Measurements from ENCODE around the gene ERF. TPM values are rescaled to one million over a fixed set of nuclear protein-coding genes. Genes with fewer than 3 reads are reported as not detected.

The ERF gene
- total RNA-seq, 1 donor from 2014 or later, result 109 TPM

GRCh38 chr19:42297039-42297438 is 42.1 kb upstream of the ERF start:
- TF ChIP-seq CTCF (IDR thresholded peaks at IDR 0.05; ENCODE audit: unreplicated experiment), result no peak
- H3K27me3 Mint-ChIP-seq (ENCODE audit: unreplicated experiment), result peaks cover 3% of the 10 kb centered on the region
- no peak overlapping the region for H3K27ac Mint-ChIP-seq (ENCODE audit: unreplicated experiment)
- H3K9me3 Mint-ChIP-seq (ENCODE audit: unreplicated experiment), result no peaks in the 10 kb centered on the region
- no peak for DNase-seq (ENCODE audit: low spot score)
- H3K36me3 Mint-ChIP-seq (ENCODE audit: low read depth, unreplicated experiment), result peaks cover 11% of the 10 kb centered on the region
- no peak overlapping the region for H3K4me3 Mint-ChIP-seq (ENCODE audit: unreplicated experiment)
- H3K4me1 Mint-ChIP-seq (ENCODE audit: unreplicated experiment), result peaks cover 7% of the 10 kb centered on the region

- no peak overlapping the region for H3K27ac Mint-ChIP-seq (ENCODE audit: unreplicated experiment)
- H3K36me3 Mint-ChIP-seq (ENCODE audit: low read depth, unreplicated experiment), result peaks cover 17% of the 10 kb centered on the region
- peak; percentile 93 for DNase-seq (ENCODE audit: low spot score)
- no peak overlapping the region for H3K4me3 Mint-ChIP-seq (ENCODE audit: unreplicated experiment)
- TF ChIP-seq CTCF (IDR thresholded peaks at IDR 0.05; ENCODE audit: unreplicated experiment), result peak; percentile 82
- peaks cover under 1% of the 10 kb centered on the region for H3K4me1 Mint-ChIP-seq (ENCODE audit: unreplicated experiment)
- peaks cover 12% of the 10 kb centered on the region for H3K27me3 Mint-ChIP-seq (ENCODE audit: unreplicated experiment)
- H3K9me3 Mint-ChIP-seq (ENCODE audit: unreplicated experiment), result no peaks in the 10 kb centered on the region
Observed at GRCh38 chr19:42295831-42296525, 41.0 kb upstream of the ERF start.

GRCh38 chr19:42295342-42295741 is 40.4 kb upstream of the ERF start:
- Mint-ChIP-seq H3K27me3 (ENCODE audit: unreplicated experiment) (peaks cover 12% of the 10 kb centered on the region), H3K4me3 (ENCODE audit: unreplicated experiment) (no peak overlapping the region), H3K4me1 (ENCODE audit: unreplicated experiment) (no peaks in the 10 kb centered on the region), H3K9me3 (ENCODE audit: unreplicated experiment) (no peaks in the 10 kb centered on the region), H3K36me3 (ENCODE audit: low read depth, unreplicated experiment) (peaks cover 17% of the 10 kb centered on the region), H3K27ac (ENCODE audit: unreplicated experiment) (no peak overlapping the region)
- TF ChIP-seq CTCF (IDR thresholded peaks at IDR 0.05; ENCODE audit: unreplicated experiment), result no peak
- no peak for DNase-seq (ENCODE audit: low spot score)

- no peak for TF ChIP-seq CTCF (IDR thresholded peaks at IDR 0.05; ENCODE audit: unreplicated experiment)
- H3K9me3 Mint-ChIP-seq (ENCODE audit: unreplicated experiment), result no peaks in the 10 kb centered on the region
- H3K27me3 Mint-ChIP-seq (ENCODE audit: unreplicated experiment), result peaks cover 12% of the 10 kb centered on the region
- H3K36me3 Mint-ChIP-seq (ENCODE audit: low read depth, unreplicated experiment), result peaks cover 11% of the 10 kb centered on the region
- no peak overlapping the region for H3K27ac Mint-ChIP-seq (ENCODE audit: unreplicated experiment)
- no peak overlapping the region for H3K4me3 Mint-ChIP-seq (ENCODE audit: unreplicated experiment)
- no peaks in the 10 kb centered on the region for H3K4me1 Mint-ChIP-seq (ENCODE audit: unreplicated experiment)
- no peak for DNase-seq (ENCODE audit: low spot score)
Observed at GRCh38 chr19:42294471-42295137, 39.7 kb upstream of the ERF start.

- Mint-ChIP-seq H3K4me1 (ENCODE audit: unreplicated experiment) (no peaks in the 10 kb centered on the region), H3K4me3 (ENCODE audit: unreplicated experiment) (no peak overlapping the region), H3K27me3 (ENCODE audit: unreplicated experiment) (peaks cover 12% of the 10 kb centered on the region), H3K9me3 (ENCODE audit: unreplicated experiment) (no peaks in the 10 kb centered on the region), H3K27ac (ENCODE audit: unreplicated experiment) (no peak overlapping the region), H3K36me3 (ENCODE audit: low read depth, unreplicated experiment) (peaks cover 11% of the 10 kb centered on the region)
- TF ChIP-seq CTCF (IDR thresholded peaks at IDR 0.05; ENCODE audit: unreplicated experiment), result no peak
- no peak for DNase-seq (ENCODE audit: low spot score)
Observed at GRCh38 chr19:42293948-42294347, 39.0 kb upstream of the ERF start.

All from endothelial cell (in vitro differentiated cells).